Osteoblast (primary cell): ENCODE results near the gene TMEM201. TPM values are rescaled to one million over a fixed set of nuclear protein-coding genes. Genes with fewer than 3 reads are reported as not detected.

Source experiments
- DNase-seq: peaks from one replicate; pipeline ENCODE4 v3.0.0; 2011; ENCODE audit warnings: low spot score, mixed read lengths; ENCODE audit not compliant: insufficient read length; ENCODE audit errors: missing footprints
- H2AFZ ChIP-seq: 2 replicates; pipeline ENCODE4 v1.6.0; 2011; ENCODE audit warnings: mild to moderate bottlenecking, low read length
- H3K27ac ChIP-seq: 2 replicates; pipeline ENCODE4 v1.5.1; 2011; ENCODE audit warnings: mild to moderate bottlenecking, low read depth, low read length, moderate library complexity
- H3K27me3 ChIP-seq: 2 replicates; pipeline ENCODE4 v1.6.0; 2012; ENCODE audit warnings: mild to moderate bottlenecking, control low read depth, inconsistent platforms, low read length, moderate library complexity; ENCODE audit not compliant: insufficient read depth
- H3K36me3 ChIP-seq: 2 replicates; pipeline ENCODE4 v1.5.1; 2011; ENCODE audit warnings: mild to moderate bottlenecking, low read length, control low read depth, moderate library complexity; ENCODE audit not compliant: insufficient read depth
- H3K4me1 ChIP-seq: 2 replicates; pipeline ENCODE4 v1.5.1; 2011; ENCODE audit warnings: mild to moderate bottlenecking, low read length, control low read depth, moderate library complexity; ENCODE audit not compliant: insufficient read depth
- H3K4me2 ChIP-seq: 2 replicates; pipeline ENCODE4 v1.6.0; 2011; ENCODE audit warnings: mild to moderate bottlenecking, low read length; ENCODE audit not compliant: insufficient read depth
- H3K4me3 ChIP-seq: fragments of 200-600 bp; sonication (generic); 3 replicates; pipeline ENCODE4 v1.5.1; 2012; ENCODE audit warnings: mild to moderate bottlenecking, low read length, inconsistent platforms; ENCODE audit not compliant: insufficient read depth
- H3K79me2 ChIP-seq: 2 replicates; pipeline ENCODE4 v1.6.0; 2012; ENCODE audit warnings: mild to moderate bottlenecking, low read length, control low read depth, inconsistent platforms; ENCODE audit not compliant: insufficient read depth
- H3K9me3 ChIP-seq: 2 replicates; pipeline ENCODE4 v1.5.1; 2011; ENCODE audit warnings: low read depth, low read length, control low read depth
- H4K20me1 ChIP-seq: 2 replicates; pipeline ENCODE4 v1.6.0; 2012; ENCODE audit warnings: mild to moderate bottlenecking, low read length, control low read depth; ENCODE audit not compliant: insufficient read depth
- total RNA-seq: library from RNA; depleted of rRNA; stranded (reverse); fragments of >200 nt; gene quantifications from 2 replicates; pipeline ENCODE4 v1.2.3, GENCODE V29; 2012
- TF ChIP-seq, protein P1 (sequence below): IDR thresholded peaks from 2 replicates; pipeline ENCODE4 v1.5.1; 2011; ENCODE audit warnings: mild to moderate bottlenecking, low read depth, low read length, moderate library complexity; ENCODE audit errors: extremely low read depth

TMEM201 gene
- total RNA-seq, 1 donor = 6.2 TPM

DNA sequence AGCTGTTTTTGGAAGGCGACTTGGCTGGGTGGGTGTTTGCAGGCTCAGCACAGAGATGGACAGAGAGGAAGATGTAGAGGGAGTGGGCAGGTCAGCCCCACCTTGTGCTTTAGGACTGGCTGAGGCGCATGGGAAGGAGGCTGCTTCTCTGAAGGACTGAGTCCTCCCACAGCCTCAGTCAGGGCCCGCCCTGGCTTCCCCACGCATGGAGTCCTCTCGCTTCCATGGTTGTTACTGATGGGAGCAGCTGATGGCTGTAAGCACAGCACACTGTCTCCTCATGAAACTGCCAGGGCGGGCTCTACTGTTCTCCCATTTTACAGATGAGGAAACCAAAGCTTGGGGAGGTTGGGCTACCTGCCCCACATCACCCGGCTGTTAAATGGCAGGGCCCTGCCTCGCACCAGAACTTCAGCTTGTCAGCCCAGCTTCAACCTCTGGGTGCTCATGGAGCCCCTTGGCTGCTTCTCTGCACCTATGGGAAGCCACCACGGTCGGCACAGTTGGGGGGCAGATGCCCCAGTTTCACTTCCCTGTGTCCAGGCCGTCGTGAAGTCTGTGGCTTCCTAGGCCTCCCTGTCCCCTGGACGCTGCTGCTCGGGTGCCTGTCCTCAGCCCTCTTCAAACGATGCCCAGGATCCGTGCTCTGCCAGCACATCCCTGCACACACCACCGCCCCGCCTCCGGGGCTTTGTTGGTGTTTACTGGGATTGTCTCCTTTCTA, 2.4 kb downstream of the TMEM201 start:
- no peaks in the 10 kb centered on the region for H3K9me3 ChIP-seq
- peaks cover 67% of the 10 kb centered on the region for H3K79me2 ChIP-seq
- H3K4me1 ChIP-seq = peaks cover 19% of the 10 kb centered on the region
- H3K27ac ChIP-seq = no peak overlapping the region
- H3K27me3 ChIP-seq = no peaks in the 10 kb centered on the region
- peak; percentile 80 for DNase-seq
- H3K36me3 ChIP-seq = no peaks in the 10 kb centered on the region
- no peak overlapping the region for H3K4me3 ChIP-seq
- peaks cover 43% of the 10 kb centered on the region for H4K20me1 ChIP-seq
- no peak overlapping the region for H2AFZ ChIP-seq
- H3K4me2 ChIP-seq = no peak overlapping the region
- TF ChIP-seq, protein P1, sequence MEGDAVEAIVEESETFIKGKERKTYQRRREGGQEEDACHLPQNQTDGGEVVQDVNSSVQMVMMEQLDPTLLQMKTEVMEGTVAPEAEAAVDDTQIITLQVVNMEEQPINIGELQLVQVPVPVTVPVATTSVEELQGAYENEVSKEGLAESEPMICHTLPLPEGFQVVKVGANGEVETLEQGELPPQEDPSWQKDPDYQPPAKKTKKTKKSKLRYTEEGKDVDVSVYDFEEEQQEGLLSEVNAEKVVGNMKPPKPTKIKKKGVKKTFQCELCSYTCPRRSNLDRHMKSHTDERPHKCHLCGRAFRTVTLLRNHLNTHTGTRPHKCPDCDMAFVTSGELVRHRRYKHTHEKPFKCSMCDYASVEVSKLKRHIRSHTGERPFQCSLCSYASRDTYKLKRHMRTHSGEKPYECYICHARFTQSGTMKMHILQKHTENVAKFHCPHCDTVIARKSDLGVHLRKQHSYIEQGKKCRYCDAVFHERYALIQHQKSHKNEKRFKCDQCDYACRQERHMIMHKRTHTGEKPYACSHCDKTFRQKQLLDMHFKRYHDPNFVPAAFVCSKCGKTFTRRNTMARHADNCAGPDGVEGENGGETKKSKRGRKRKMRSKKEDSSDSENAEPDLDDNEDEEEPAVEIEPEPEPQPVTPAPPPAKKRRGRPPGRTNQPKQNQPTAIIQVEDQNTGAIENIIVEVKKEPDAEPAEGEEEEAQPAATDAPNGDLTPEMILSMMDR = no peak

- Histone ChIP-seq H3K27me3 (no peaks in the 10 kb centered on the region), H3K4me1 (peaks cover 19% of the 10 kb centered on the region), H3K4me2 (no peak overlapping the region), H3K36me3 (no peaks in the 10 kb centered on the region), H4K20me1 (peaks cover 46% of the 10 kb centered on the region), H3K27ac (no peak overlapping the region), H3K9me3 (no peaks in the 10 kb centered on the region), H2AFZ (no peak overlapping the region), H3K4me3 (no peak overlapping the region), H3K79me2 (peaks cover 67% of the 10 kb centered on the region)
- DNase-seq = peak; percentile 61
- TF ChIP-seq, protein P1 = no peak
Observed at GRCh38 chr1:9591669-9592509, 3.2 kb downstream of the TMEM201 start.

DNA sequence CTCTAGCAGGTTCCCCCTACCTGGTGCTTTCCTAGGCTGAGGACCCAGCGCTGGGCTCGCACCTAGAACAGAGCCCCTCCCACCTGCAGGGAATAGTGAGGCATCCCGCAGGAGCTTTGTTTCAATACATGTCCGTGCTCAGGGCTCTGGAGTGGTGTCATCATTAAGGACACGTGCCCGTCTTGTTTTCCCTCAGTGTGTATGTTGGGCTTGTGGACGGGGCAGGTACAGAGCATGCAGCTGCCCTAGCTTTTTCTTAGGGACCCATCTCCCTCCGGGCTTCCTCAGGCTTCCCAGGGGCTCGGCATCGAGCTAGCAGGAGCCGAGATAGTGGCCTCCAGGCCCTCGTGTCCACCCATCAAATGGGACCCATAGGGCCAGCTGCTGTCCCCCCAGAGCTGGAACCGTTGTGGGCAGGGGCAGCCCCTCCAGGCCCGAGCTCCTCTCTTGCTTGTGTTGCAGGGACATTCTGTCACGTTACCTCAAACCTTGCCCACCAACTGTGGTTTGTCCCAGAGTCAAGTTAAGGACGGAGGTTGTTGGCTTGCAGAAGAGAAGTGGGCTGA, 3.9 kb downstream of the TMEM201 start:
- no peak overlapping the region for H3K4me2 ChIP-seq
- H2AFZ ChIP-seq = no peak overlapping the region
- H3K27ac ChIP-seq = no peak overlapping the region
- H3K4me3 ChIP-seq = no peak overlapping the region
- no peaks in the 10 kb centered on the region for H3K9me3 ChIP-seq
- TF ChIP-seq, protein P1 = no peak
- H3K79me2 ChIP-seq = peaks cover 67% of the 10 kb centered on the region
- DNase-seq = peak; percentile 80
- H3K36me3 ChIP-seq = no peaks in the 10 kb centered on the region
- peaks cover 46% of the 10 kb centered on the region for H4K20me1 ChIP-seq
- H3K27me3 ChIP-seq = no peaks in the 10 kb centered on the region
- peaks cover 19% of the 10 kb centered on the region for H3K4me1 ChIP-seq

GRCh38 chr1:9593147-9593491, 4.4 kb downstream of the TMEM201 start:
- H4K20me1 ChIP-seq = peaks cover 46% of the 10 kb centered on the region
- H3K4me2 ChIP-seq = no peak overlapping the region
- peaks cover 18% of the 10 kb centered on the region for H3K4me1 ChIP-seq
- H3K79me2 ChIP-seq = peaks cover 67% of the 10 kb centered on the region
- H3K4me3 ChIP-seq = no peak overlapping the region
- no peaks in the 10 kb centered on the region for H3K36me3 ChIP-seq
- no peaks in the 10 kb centered on the region for H3K9me3 ChIP-seq
- peak overlapping the region; percentile 24 for H3K27ac ChIP-seq
- H3K27me3 ChIP-seq = no peaks in the 10 kb centered on the region
- TF ChIP-seq, protein P1 = no peak
- DNase-seq = peak; percentile 53
- no peak overlapping the region for H2AFZ ChIP-seq
